ENCODE data around the gene MYPOP.

The MYPOP gene

GRCh38 chr19:45886427-45887199 lies 15.8 kb downstream of the MYPOP start:
- Mint-ChIP-seq H3K27me3 (ENCODE audit: low read depth) (no peaks in the 10 kb centered on the region), H3K4me3 (peak overlapping the region; percentile 94 to 97 (median 95)), H3K4me1 (peaks cover 26% of the 10 kb centered on the region), H3K9me3 (no peaks in the 10 kb centered on the region), H3K36me3 (ENCODE audit: low read depth) (peaks cover 9% of the 10 kb centered on the region), H3K27ac (peak overlapping the region; percentile 92 to 94 (median 93))
- no peak for TF ChIP-seq CTCF (IDR thresholded peaks at IDR 0.05; ENCODE audit: unreplicated experiment in 3 of 3)

DNA sequence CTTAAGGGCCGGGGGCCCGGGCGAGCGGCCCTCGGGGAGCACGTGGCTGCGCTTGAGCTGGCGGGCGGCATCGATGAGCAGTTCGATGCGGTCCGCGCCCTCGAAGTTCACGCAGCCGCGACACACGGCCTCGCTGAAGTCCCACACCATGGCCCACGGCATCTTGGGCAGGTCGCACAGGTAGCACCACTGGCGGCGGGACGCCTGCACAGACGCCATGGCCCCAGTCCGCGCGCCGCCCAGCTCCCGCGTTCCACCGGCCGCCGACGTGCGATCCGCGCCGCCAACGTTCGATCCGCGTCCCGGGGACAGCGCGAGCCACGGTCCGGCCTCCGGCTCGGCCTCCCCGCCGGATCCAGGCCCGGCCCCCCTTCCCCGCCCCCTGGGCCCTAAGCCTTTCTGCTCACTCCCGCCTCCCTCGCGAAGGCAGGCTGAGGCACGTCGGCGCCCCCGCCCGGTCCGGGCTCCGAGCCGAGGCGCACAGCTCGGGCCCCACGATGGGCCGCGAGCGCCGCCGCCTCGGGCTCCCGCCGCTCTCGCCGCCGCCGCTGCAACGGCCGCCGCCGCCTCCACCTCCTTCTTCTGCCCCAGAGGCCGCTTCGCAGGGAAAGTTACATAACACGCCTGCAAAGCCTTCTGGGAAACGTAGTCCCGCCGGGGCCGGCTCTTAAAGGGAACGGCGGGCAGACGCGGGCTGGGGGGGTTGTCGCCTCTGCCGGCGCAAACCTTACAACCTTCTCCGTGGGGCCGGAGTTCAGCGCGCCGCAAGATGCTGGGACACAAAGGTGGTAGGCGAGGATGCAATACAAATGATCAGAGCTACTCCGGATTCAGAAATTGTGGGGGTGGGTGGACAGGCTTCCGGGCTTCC lies 16.6 kb downstream of the MYPOP start, which contains the start of gene IRF2BP1:
TSS of gene IRF2BP1 (minus strand) at position 586 of the 871 bp plus-strand sequence. CDS start at position 219, 367 bp downstream.
- Mint-ChIP-seq H3K27ac (peak within 1 kb of the TSS; percentile 92 to 94 (median 93)), H3K27me3 (ENCODE audit: low read depth) (peaks cover 3% of the 10 kb centered on the region), H3K36me3 (ENCODE audit: low read depth) (peaks cover 9% of the 10 kb centered on the region), H3K9me3 (no peaks in the 10 kb centered on the region), H3K4me3 (peak within 1 kb of the TSS; percentile 94 to 97 (median 95)), H3K4me1 (peaks cover 33% of the 10 kb centered on the region)
- TF ChIP-seq CTCF (IDR thresholded peaks at IDR 0.05; ENCODE audit: unreplicated experiment in 3 of 3), result no peak

GRCh38 chr19:45884682-45885555 lies 17.5 kb downstream of the MYPOP start:
- Mint-ChIP-seq H3K27me3 (ENCODE audit: low read depth) (peaks cover 3% of the 10 kb centered on the region), H3K4me1 (peaks cover 33% of the 10 kb centered on the region), H3K27ac (no peak overlapping the region), H3K9me3 (no peaks in the 10 kb centered on the region), H3K36me3 (ENCODE audit: low read depth) (peaks cover 4% of the 10 kb centered on the region), H3K4me3 (peak overlapping the region; percentile 66 to 80 (median 80))
- no peak for TF ChIP-seq CTCF (IDR thresholded peaks at IDR 0.05; ENCODE audit: unreplicated experiment in 3 of 3)

GRCh38 chr19:45883881-45884681 lies 18.3 kb downstream of the MYPOP start:
- peaks cover 3% of the 10 kb centered on the region for H3K27me3 Mint-ChIP-seq (ENCODE audit: low read depth)
- H3K36me3 Mint-ChIP-seq (ENCODE audit: low read depth), result peaks cover 4% of the 10 kb centered on the region
- no peak overlapping the region for H3K27ac Mint-ChIP-seq
- H3K9me3 Mint-ChIP-seq, result no peaks in the 10 kb centered on the region
- no peak for TF ChIP-seq CTCF (IDR thresholded peaks at IDR 0.05; ENCODE audit: unreplicated experiment in 3 of 3)
- H3K4me3 Mint-ChIP-seq, result peak overlapping the region; percentile 82 to 88 (median 86)
- H3K4me1 Mint-ChIP-seq, result peaks cover 33% of the 10 kb centered on the region

- peak overlapping the region; percentile 82 to 88 (median 86) for H3K4me3 Mint-ChIP-seq
- peak overlapping the region; percentile 54 to 91 (median 86) for H3K27ac Mint-ChIP-seq
- TF ChIP-seq CTCF (IDR thresholded peaks at IDR 0.05; ENCODE audit: unreplicated experiment in 3 of 3), result peak in 1 of 3 experiments; percentile 22
- peaks cover 4% of the 10 kb centered on the region for H3K36me3 Mint-ChIP-seq (ENCODE audit: low read depth)
- peaks cover 36% of the 10 kb centered on the region for H3K4me1 Mint-ChIP-seq
- peaks cover 6% of the 10 kb centered on the region for H3K27me3 Mint-ChIP-seq (ENCODE audit: low read depth)
- H3K9me3 Mint-ChIP-seq, result no peaks in the 10 kb centered on the region
Observed at GRCh38 chr19:45883586-45883880, 18.9 kb downstream of the MYPOP start.
